AG20443 (cell line): ENCODE data around the gene SYK.
A peak's percentile ranks its signal among the peaks of the same experiment; 100 is the strongest.

Experiments
- DNase-seq: peaks from one replicate; pipeline ENCODE4 v3.0.0; 2012; ENCODE audit warnings: low spot score, mixed read lengths

The SYK gene

DNA sequence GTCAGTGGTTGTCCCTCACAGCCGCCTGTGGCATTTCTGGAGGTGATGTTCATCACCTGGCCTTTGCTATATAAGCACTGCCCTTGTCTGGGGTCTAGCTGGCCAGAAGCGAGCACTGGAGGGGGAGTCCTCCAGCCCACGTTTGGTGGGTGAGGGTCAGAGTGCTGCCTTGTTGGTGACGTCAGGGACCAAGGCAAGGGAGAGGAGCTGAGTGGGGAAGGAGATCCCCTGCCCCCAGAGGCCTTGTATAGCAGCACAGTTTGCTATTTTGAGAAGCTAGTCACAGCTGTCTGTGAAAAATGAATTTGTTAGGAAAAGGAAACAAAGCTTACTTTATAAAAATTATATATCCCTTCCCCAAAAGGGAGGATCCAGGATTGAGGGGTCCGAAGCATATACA, 49.8 kb downstream of the SYK start:
- DNase-seq = no peak

DNA sequence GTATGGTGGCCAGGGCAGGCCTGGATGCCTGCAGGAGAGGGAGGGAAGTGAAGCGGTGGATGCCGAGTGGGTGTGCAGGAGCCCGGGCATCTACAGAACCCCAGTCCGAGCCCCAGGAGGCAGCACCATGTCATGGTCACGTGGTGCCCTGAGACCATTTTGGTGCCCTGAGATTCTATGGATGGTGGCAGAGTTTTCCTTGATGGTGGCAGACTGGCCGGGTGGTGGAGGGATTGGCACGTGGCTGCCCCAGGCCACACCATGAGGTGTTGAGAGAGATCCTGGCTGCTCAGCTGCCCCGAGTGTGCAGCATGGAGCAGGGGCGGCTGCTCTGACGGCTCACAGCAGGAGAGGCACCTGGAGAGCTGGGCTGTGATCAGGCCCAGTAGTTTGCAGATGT, 52.3 kb downstream of the SYK start:
- no peak for DNase-seq

- DNase-seq = no peak
Observed at GRCh38 chr9:90854637-90855175, 53.1 kb downstream of the SYK start.

DNA sequence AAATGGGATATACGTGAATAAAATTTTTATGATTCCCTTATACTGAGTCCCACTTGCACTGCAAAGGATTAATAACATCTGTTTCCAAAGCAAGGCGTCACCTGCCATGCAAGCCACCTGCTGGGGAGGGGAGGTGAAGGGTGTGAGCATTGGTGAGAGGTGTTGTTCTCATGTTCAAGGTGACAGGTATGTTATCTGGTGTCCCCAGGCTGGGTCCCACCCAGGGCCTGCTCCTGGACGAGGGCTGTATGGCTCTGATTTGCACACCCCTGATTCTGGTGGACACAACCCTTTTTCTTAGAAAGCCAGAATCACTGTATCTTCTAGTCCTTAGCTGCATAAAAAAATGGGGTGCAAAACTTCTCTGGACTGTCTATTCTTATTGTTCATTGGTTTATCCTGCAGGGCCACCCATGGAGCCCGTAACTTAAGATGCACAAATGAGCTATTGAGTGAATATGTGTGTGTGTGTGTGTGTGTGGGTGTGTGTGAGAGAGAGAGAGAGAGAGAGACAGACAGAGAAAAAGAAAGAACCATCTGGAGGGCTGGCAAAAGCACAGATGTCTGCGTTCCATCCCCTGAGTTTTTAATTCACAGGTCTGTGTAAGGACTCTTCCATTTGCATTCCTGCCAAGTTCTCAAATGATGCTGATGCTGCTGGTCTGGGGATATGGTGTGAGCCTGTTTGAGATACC, 53.7 kb downstream of the SYK start:
- no peak for DNase-seq

DNA sequence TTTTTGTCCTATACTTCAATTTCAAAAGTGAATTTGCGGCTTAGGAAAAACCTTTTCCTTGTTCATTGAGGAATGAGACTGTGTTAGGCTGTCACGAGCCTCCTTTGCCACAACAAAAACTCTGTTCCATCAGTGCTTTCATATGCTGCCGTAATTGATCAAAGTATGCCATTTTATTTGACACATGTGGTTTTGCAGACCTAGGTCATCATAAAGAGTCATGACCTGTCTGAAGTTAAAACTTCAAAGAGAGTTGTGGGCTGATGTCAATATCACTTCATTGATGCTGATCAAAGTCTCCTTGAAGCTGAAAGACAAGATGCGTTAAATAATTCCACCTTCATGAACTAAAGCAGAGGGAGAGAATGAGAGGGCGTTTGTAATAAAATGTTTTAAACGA, 55.5 kb downstream of the SYK start:
- no peak for DNase-seq

GRCh38 chr9:90857855-90858254, 56.2 kb downstream of the SYK start:
- no peak for DNase-seq

DNA sequence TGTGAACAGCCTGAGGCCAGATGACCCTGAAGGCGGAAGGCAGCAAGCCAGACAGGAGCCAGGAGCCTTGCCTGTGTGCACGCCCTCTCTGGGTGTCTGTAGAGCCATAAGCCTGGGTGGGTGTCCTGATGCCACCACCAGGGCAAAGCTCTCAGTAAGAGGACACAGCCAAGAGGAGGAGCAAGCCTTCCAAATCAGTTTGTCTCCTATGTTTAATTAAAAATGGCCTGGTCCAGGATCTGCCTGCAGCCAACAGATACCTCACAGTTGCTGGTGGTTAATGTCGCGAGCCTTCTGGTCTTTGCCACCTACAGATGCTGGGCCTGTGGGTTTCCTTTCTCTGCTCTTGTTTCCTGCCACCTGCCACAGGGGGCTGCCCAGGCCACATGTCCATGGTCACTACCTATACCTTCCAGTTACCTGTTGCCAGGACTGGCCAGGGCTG, 56.9 kb downstream of the SYK start:
- DNase-seq = no peak

DNA sequence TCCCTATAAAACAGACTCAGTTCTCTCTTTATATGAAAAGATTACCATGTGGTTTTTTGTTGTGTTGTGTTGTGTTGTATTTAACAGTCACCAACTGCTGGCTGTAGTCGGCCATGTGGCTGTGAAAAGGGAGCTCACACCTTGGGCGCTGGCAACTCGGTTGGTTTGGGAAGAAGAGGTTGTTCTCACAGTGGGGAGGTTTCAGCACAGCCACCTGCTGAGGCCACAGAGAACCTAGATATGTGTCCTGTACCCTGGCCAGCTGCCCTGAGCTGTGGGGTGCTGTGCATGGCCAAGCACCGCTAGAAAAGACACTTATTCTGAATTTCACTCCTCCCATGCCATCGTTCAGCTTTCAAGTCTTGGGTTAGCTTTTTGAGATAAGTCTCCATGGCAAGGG, 58.8 kb downstream of the SYK start:
- no peak for DNase-seq

DNA sequence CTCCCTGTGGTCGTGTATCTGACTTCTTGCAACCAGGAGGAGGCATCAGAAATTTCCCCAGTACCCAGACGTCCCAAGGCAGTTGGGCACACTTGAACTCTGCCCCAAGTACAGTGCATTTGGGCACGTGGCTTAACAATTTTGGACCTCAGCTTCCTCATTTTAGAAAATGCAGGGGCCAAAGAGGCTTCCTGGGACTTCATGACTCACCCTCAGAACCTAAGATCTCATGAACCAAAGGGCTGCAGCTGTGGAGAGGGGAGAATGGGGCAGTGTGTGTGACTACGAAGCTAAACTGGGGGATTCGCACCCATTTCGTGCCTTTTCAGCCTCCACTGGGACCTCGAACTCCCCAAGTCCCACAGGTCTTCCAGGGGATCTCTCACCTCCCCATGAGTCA, 59.2 kb downstream of the SYK start:
- no peak for DNase-seq

DNA sequence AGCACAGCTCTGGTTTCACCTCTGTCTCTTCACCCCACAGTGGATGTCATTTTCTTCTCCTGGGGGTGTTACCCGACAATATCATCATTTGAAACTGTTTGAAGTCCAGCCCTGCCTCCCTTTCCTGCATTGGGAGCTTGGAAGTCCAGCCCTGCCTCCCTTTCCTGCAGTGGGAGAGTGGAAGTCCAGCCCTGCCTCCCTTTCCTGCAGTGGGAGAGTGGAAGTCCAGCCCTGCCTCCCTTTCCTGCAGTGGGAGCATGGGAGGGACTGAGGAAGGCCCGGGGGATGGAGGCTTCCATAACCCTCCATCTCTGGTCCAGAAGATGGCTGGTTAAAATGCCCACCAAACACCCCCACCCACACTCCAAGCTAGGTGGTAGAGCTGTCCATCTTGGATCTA, 59.8 kb downstream of the SYK start:
- DNase-seq = no peak

GRCh38 chr9:90861826-90862740, 60.5 kb downstream of the SYK start:
- DNase-seq = no peak

DNA sequence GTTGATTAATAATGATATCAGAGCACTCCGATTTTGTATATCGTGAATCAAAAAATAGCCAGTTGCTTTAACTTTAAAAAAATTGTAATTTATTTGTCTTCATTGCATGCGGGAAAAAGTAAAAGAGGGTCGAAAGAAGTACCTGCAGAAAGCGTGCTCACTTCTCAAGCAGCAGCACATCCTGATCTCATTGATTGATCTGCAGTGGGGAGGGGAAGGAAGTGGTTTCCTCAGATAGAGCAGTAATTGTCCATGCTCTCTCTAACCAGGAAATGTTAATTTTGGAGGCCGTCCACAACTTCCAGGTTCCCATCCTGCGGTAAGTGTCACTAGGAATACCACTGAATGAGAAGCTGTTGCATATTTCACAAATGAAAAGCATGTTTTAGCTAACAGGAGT, 63.2 kb downstream of the SYK start:
- DNase-seq = no peak

DNA sequence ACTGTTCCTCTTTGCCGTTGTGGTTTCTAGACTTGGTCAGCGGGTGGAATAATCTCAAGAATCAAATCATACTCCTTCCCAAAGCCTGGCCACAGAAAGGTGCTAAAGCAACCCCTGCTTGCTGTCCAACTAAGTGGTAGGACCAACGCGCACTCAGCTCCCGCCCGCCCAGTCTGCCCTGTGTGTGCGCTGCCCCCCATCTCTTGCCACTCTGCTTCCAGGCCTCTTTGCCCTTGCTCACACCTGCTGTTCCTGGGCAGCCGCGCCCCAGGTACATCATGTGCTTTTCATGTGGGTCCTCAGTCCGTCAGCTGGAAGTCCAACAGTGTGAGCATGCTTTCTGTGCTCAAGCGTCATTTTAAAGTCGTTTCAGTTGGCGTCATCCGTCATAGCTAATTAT, 65.5 kb downstream of the SYK start:
- no peak for DNase-seq

DNA sequence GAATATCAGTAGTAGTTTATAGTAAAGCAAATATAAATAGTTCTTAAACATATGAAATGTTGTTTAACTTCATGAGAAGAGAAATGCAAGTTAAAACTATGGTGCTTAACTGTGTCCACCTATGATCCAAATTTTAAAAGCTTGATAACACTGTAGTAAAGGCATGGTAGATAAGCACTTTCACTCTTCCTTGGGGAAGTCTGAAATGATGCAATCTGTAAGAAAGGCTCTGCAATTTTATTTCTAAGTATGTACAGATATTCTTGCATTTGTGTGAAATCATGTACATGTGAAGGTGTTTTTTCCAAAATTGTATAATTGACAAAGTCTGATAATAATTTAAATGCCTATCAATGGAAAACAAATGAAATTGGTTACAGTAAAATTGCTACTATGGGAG, 66.9 kb downstream of the SYK start:
- DNase-seq = no peak

DNA sequence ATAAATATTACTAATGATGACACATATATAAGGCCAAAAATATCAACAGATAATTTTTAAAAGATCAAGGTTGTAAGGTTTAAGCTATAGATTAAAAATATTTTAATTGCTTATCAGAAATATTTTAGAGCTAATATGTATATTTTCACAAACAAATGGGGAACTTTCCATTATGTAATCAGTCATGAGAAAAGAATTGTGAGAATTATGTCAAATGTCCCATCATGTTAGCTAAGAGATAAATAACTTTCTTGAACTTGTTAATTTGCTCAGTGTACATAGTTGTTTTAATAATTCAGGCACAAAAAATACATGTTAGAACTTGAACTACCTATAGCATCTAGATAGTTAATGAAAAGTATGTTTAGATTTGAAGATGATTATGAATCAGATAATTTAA, 67.7 kb downstream of the SYK start:
- DNase-seq = no peak

DNA sequence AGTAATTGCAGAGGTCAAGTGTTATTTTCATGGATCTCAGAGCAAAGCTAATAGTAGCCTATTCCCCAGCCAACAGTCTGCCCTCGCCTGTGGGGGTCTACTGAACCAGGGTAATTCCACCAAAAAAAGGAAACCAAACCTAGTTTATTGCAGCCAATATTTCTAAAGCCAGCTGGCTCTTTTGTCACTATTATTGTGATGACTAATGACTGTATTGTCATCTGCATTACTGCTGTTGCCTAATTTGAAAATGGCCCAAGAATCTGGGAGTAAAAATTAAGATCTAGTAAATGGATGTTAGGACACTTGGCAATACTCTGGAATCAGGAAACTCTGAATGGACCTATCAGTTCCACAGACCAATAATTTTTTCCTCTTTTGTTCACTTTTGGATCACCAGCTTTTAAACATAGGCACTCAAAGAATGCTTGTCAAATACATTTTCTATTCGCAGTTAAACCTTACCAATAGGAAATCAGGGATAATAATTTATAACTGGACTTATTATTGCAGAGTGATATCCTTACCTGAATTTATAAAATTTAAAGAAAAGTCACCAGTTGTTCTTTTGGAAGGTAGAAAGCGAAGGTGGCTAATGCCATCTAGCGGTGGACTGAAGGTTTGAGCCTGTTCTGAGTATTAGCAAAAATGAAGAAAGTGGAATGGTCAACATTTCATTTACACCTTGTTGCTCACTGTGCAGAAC, 69.2 kb downstream of the SYK start:
- peak; percentile 46 for DNase-seq

- DNase-seq = no peak
Observed at GRCh38 chr9:90871327-90871935, 69.8 kb downstream of the SYK start.

DNA sequence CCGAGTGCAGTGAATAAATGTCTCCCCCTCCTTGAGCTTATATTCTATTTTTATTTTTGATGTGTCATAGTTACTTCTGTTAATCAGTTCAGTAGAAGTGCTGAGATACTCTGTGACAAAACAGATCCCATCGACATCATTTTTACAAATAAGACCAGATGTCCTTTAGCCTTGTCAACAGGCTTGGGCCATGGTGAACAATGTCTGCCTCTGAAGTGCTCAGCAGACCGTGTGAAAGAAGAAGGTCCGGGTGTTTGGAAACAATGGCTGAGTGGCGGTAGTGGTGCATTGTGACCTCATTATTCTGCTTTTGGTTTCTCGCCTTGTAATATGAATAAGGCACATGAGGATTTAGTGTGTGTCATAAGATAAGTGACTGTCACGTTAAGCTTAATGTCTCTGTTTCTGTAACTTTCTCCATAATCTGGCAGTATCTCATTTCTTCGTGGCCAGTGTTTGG, 71.2 kb downstream of the SYK start:
- no peak for DNase-seq

GRCh38 chr9:90873422-90873821, 71.8 kb downstream of the SYK start:
- DNase-seq = no peak

- no peak for DNase-seq
Observed at GRCh38 chr9:90874194-90874593, 72.6 kb downstream of the SYK start.

GRCh38 chr9:90878562-90878961, 76.9 kb downstream of the SYK start:
- no peak for DNase-seq

DNA sequence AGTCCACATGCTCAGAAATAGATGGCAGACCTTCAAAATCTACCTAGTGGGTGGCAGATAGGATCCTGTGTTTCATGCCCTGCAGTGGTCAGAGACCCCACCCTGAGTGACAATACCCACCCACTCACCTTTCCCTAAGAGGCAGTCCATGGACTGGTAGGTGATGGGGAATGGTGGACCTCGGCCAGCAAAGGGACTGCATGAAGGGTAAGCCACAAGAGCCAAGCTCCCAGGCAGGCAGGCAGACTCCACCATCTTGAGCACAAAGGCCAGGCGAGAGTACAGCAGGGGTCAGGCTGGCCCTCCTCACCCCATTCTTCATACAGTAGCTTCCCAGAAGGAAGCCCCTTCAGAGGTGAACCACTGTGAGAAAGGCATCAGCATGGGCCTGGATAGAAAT, 78.4 kb downstream of the SYK start:
- DNase-seq = no peak
